H1 (cell line): ENCODE measurements around the gene PAX5. TPM values are rescaled to one million over a fixed set of nuclear protein-coding genes. Genes with fewer than 3 reads are reported as not detected.

Experiments used
- CTCF ChIA-PET: fragments of 300-600 bp; sonication (Branson Sonifier 250); formaldehyde crosslinking; loops from one replicate; lab custom pipeline; 2021; ENCODE audit not compliant: partially characterized antibody; lab: Charles Lee
- POLR2A ChIA-PET: fragments of 300-600 bp; sonication (Branson Sonifier 250); formaldehyde crosslinking; loops from one replicate; lab custom pipeline; 2021; ENCODE audit warnings: inconsistent platforms; ENCODE audit not compliant: partially characterized antibody; lab: Charles Lee
- DNase-seq, 2 experiments: peaks; one replicate each; pipeline versions ENCODE4 v3.0.0 to v3.0.0-alpha.2; 2010 to 2022; ENCODE audit warnings: low spot score in 2 of 2, low read depth in 1 of 2, mixed read lengths in 1 of 2
- FAIRE-seq: peaks from 2 replicates; lab custom pipeline; 2011; peaks lifted over from hg19 to GRCh38; lab: Jason Lieb, UNC
- H2AFZ ChIP-seq: 2 replicates; pipeline ENCODE4 v1.8.1; 2012; ENCODE audit warnings: low read length, inconsistent platforms
- H2AK5ac ChIP-seq: 2 replicates; pipeline ENCODE4 v1.6.1; 2013; ENCODE audit warnings: low read depth, low read length
- H2BK120ac ChIP-seq: replicated peaks from 2 replicates; pipeline ENCODE3; 2013; ENCODE audit warnings: low read depth, low read length, inconsistent platforms
- H2BK12ac ChIP-seq: 2 replicates; pipeline ENCODE4 v1.6.1; 2013; ENCODE audit warnings: low read depth, low read length
- H2BK15ac ChIP-seq: 2 replicates; pipeline ENCODE4 v1.6.1; 2013; ENCODE audit warnings: low read length
- H2BK20ac ChIP-seq: 2 replicates; pipeline ENCODE4 v1.6.1; 2013; ENCODE audit warnings: low read length
- H2BK5ac ChIP-seq: 2 replicates; pipeline ENCODE4 v1.6.1; 2013; ENCODE audit warnings: low read depth, low read length
- H3K14ac ChIP-seq: 2 replicates; pipeline ENCODE4 v1.6.1; 2013; ENCODE audit warnings: inconsistent platforms; ENCODE audit not compliant: insufficient read length
- H3K18ac ChIP-seq: 2 replicates; pipeline ENCODE4 v1.6.1; 2013; ENCODE audit warnings: low read length; ENCODE audit errors: extremely low read depth
- H3K23ac ChIP-seq: 2 replicates; pipeline ENCODE4 v1.6.1; 2013; ENCODE audit warnings: inconsistent platforms; ENCODE audit not compliant: insufficient read length
- H3K23me2 ChIP-seq: 2 replicates; pipeline ENCODE4 v1.6.1; 2013; ENCODE audit warnings: low read depth, low read length
- H3K27ac ChIP-seq: 2 replicates; pipeline ENCODE4 v1.6.1; 2011; ENCODE audit warnings: low read depth, low read length, inconsistent platforms
- H3K27me3 ChIP-seq, 4 experiments: replicated peaks in 1 of 4; 1 replicate in 1 of 4; 2 replicates in 3 of 4; pipeline versions ENCODE4 v1.6.1 to v1.8.1; 2011 to 2013; ENCODE audit warnings: low read length in 3 of 4, mild to moderate bottlenecking in 3 of 4, inconsistent platforms in 2 of 4, mixed read lengths in 2 of 4, moderate library complexity in 1 of 4; ENCODE audit not compliant: control insufficient read depth in 3 of 4, insufficient read depth in 3 of 4; ENCODE audit errors: extremely low read depth in 1 of 4
- H3K36me3 ChIP-seq, 4 experiments: 2 replicates each; pipeline versions ENCODE4 v1.6.1 to v1.8.1; 2011 to 2013; ENCODE audit warnings: mild to moderate bottlenecking in 4 of 4, low read length in 3 of 4, moderate library complexity in 2 of 4, control low read depth in 1 of 4, inconsistent platforms in 1 of 4; ENCODE audit not compliant: insufficient read depth in 4 of 4, control insufficient read depth in 2 of 4
- H3K4ac ChIP-seq: replicated peaks from 2 replicates; pipeline ENCODE3; 2013; ENCODE audit warnings: low read length, low read depth, mixed read lengths, inconsistent platforms; ENCODE audit not compliant: insufficient read length
- H3K4me1 ChIP-seq, 4 experiments: replicated peaks in 1 of 4; 1 replicate in 1 of 4; 2 replicates in 3 of 4; pipeline versions ENCODE4 v1.6.1 to v1.8.1; 2011 to 2013; ENCODE audit warnings: low read length in 3 of 4, inconsistent platforms in 2 of 4, mixed read lengths in 1 of 4; ENCODE audit not compliant: insufficient read depth in 4 of 4, control insufficient read depth in 3 of 4
- H3K4me2 ChIP-seq, 2 experiments: 2 replicates each; pipeline versions ENCODE4 v1.6.1 to v1.8.1; 2011 to 2013; ENCODE audit warnings: low read depth in 2 of 2, low read length in 2 of 2, control low read depth in 1 of 2, inconsistent platforms in 1 of 2, mild to moderate bottlenecking in 1 of 2; ENCODE audit not compliant: insufficient read depth in 1 of 2
- H3K4me3 ChIP-seq, 4 experiments: fragments of 200-600, 300-600 bp in 1 of 4; sonication (generic), shearing (Covaris generic), sonication (Bioruptor Twin) in 1 of 4; 2 replicates each; pipeline versions ENCODE4 v1.5.1 to v1.8.1; 2011 to 2016; ENCODE audit warnings: low read length in 4 of 4, low read depth in 3 of 4, control low read depth in 2 of 4, inconsistent platforms in 2 of 4, mild to moderate bottlenecking in 2 of 4, mixed read lengths in 1 of 4, moderate library complexity in 1 of 4; ENCODE audit not compliant: insufficient read depth in 2 of 4; ENCODE audit errors: extremely low read depth in 1 of 4
- H3K56ac ChIP-seq: replicated peaks from 2 replicates; pipeline ENCODE3; 2013; ENCODE audit warnings: low read depth, mild to moderate bottlenecking, mixed read lengths, low read length, inconsistent platforms; ENCODE audit not compliant: insufficient read length
- H3K79me1 ChIP-seq: 2 replicates; pipeline ENCODE4 v1.6.1; 2013; ENCODE audit warnings: low read depth, low read length, control low read depth
- H3K79me2 ChIP-seq, 2 experiments: 2 replicates each; pipeline versions ENCODE4 v1.6.1 to v1.8.1; 2012 to 2013; ENCODE audit warnings: low read length in 2 of 2, mild to moderate bottlenecking in 2 of 2, inconsistent platforms in 1 of 2; ENCODE audit not compliant: insufficient read depth in 2 of 2, control insufficient read depth in 1 of 2
- H3K9ac ChIP-seq, 4 experiments: replicated peaks in 1 of 4; 1 replicate in 1 of 4; 2 replicates in 3 of 4; pipeline versions ENCODE4 v1.6.1 to v1.8.1; 2011 to 2013; ENCODE audit warnings: low read depth in 3 of 4, low read length in 3 of 4, control low read depth in 2 of 4, mild to moderate bottlenecking in 2 of 4, moderate library complexity in 2 of 4, inconsistent platforms in 1 of 4; ENCODE audit errors: extremely low read depth in 1 of 4
- H3K9me3 ChIP-seq, 2 experiments: 2 replicates each; pipeline versions ENCODE4 v1.6.1 to v1.8.1; 2012 to 2013; ENCODE audit warnings: mild to moderate bottlenecking in 2 of 2, moderate library complexity in 2 of 2, control low read depth in 1 of 2, inconsistent platforms in 1 of 2, low read depth in 1 of 2, low read length in 1 of 2, mixed read lengths in 1 of 2; ENCODE audit not compliant: insufficient read depth in 2 of 2
- H4K20me1 ChIP-seq, 2 experiments: replicated peaks in 1 of 2; 2 replicates each; pipeline versions ENCODE3 to v1.8.1; 2011 to 2013; ENCODE audit warnings: inconsistent platforms in 2 of 2, low read length in 2 of 2, mild to moderate bottlenecking in 1 of 2; ENCODE audit not compliant: insufficient read depth in 2 of 2, control insufficient read depth in 1 of 2
- H4K5ac ChIP-seq: 2 replicates; pipeline ENCODE4 v1.6.1; 2013; ENCODE audit warnings: low read length, low read depth, mixed read lengths, inconsistent platforms; ENCODE audit not compliant: insufficient read length
- H4K8ac ChIP-seq: 2 replicates; pipeline ENCODE4 v1.8.0; 2013; ENCODE audit warnings: mild to moderate bottlenecking, moderate library complexity, low read length, inconsistent platforms; ENCODE audit not compliant: insufficient read depth; ENCODE audit errors: extremely low read depth
- H4K91ac ChIP-seq: replicated peaks from 2 replicates; pipeline ENCODE3; 2013; ENCODE audit warnings: low read length, mixed read lengths, inconsistent platforms; ENCODE audit not compliant: insufficient read length
- CHD1 ChIP-seq: IDR thresholded peaks from 2 replicates; pipeline ENCODE4 v1.6.1; 2012; ENCODE audit warnings: low read depth, low read length, improper control_type of control experiment
- KDM4A ChIP-seq: IDR thresholded peaks from one replicate; pipeline ENCODE4 v1.7.1; 2012; ENCODE audit warnings: low read depth, mild to moderate bottlenecking, moderate library complexity, low read length, inconsistent platforms; ENCODE audit not compliant: severe bottlenecking
- TCF12 ChIP-seq: IDR thresholded peaks from 2 replicates; pipeline ENCODE4 v1.6.1; 2011; ENCODE audit warnings: low read depth, mild to moderate bottlenecking, low read length
- WGBS, 2 experiments: shearing (Covaris generic) in 1 of 2; methylation state at CpG; one replicate each; pipeline versions ENCODE4 v1.1.6 to v1.1.7; 2013 to 2015; ENCODE audit warnings: low lambda C conversion rate in 2 of 2, mixed read lengths in 2 of 2, inconsistent platforms in 1 of 2, low coverage in 1 of 2, missing lambda C conversion rate in 1 of 2; ENCODE audit not compliant: insufficient replicate concordance in 2 of 2, insufficient coverage in 1 of 2, insufficient read length in 1 of 2; ENCODE audit errors: extremely low coverage in 1 of 2, missing lambda C conversion rate in 1 of 2; 5-methylcytosine and 5-hydroxymethylcytosine counted together
- polyA plus RNA-seq, 7 experiments: library from polyadenylated mRNA; depleted of rRNA in 3 of 7; stranded (reverse) in 5 of 7; unstranded in 2 of 7; fragments of >200 nt in 5 of 7; fragments of 200-250 nt in 2 of 7; gene quantifications; 1 replicate in 5 of 7; 2 replicates in 1 of 7; 4 replicates in 1 of 7; pipeline versions ENCODE4 v1.2.1 to v1.2.3, GENCODE V29; 2011 to 2013; ENCODE audit warnings: missing spikeins in 2 of 7, mixed read lengths in 2 of 7
- total RNA-seq: library from RNA; stranded (reverse); fragmentation: NEBNext Ultra II Directional; extraction: Animal tissue kit (Norgen Biotek cat#: 25700); gene quantifications from 2 replicates; pipeline ENCODE4 v1.2.1, GENCODE V29; 2021

PAX5 gene
- total and polyA plus RNA-seq, 2 of the 8 experiments (the other 6 are each of a cell fraction or from before 2014, with no cell fraction given): 0.29 to 0.43 TPM

DNA sequence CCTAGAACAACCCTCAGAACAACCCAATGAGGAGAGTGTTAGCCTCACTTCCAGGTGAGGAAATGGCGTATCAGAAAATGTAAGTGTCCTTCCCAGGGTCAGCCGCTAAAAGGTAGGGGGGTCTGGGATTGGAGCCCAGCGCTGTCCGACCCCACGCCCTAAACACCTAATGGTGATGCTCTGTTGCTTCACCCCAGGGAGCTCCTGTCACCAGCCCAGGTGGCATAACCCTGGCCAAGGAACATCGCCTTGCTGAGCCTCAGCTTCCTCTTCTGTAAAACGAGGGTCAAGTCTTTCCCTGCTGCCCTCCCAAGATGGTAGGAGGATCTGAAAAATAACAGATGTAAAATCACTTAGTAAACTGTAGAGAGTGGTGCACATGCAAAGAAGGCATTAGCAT is 132.5 kb downstream of the PAX5 start:
- ChIA-PET CTCF (interaction anchor here (1.6 to 10.4 kb wide), 2 partner anchors 12 to 27 kb away, joined by 3 to 99 read pairs; no protein-coding TSS in a partner anchor), POLR2A (no interaction called here)
- DNase-seq (no peak), FAIRE-seq (no peak)
- Histone ChIP-seq H3K9ac (no peak overlapping the region), H3K79me1 (no peaks in the 10 kb centered on the region), H2BK120ac (no peak overlapping the region), H2AFZ (no peak overlapping the region), H3K4ac (no peak overlapping the region), H3K27ac (no peak overlapping the region), H2BK5ac (no peak overlapping the region), H2AK5ac (no peak overlapping the region), H2BK20ac (no peak overlapping the region), H3K23ac (no peak overlapping the region), H2BK15ac (no peak overlapping the region), H3K27me3 (no peaks in the 10 kb centered on the region), H3K4me3 (no peak overlapping the region), H3K4me1 (peaks cover 0 to 2% (median 0%) of the 10 kb centered on the region in 4 experiments; a peak in 2 of 7 replicates), H3K9me3 (no peaks in the 10 kb centered on the region), H3K4me2 (no peak overlapping the region), H3K18ac (no peak overlapping the region; the same call in 1 of the 2 replicates), H3K36me3 (no peaks in the 10 kb centered on the region), H4K20me1 (no peaks in the 10 kb centered on the region), H3K56ac (no peak overlapping the region), H3K14ac (no peak overlapping the region), H4K91ac (no peak overlapping the region), H3K79me2 (no peaks in the 10 kb centered on the region), H2BK12ac (no peak overlapping the region), H4K5ac (no peak overlapping the region), H4K8ac (no peak overlapping the region), H3K23me2 (0 out of 2 replicates have a peak, but pooled peaks cover 2% of the 10 kb centered on the region)
- 84% methylated on average over 7 of the region's 7 CpGs; no CpG with 5 or more reads in 1 of the 2 experiments for WGBS, 2 experiments
- no peak for TF ChIP-seq KDM4A
- TF ChIP-seq CHD1: no peak
- no peak for TF ChIP-seq TCF12
